GM18517 (cell line): ENCODE results near the gene DCAF17.
"Not testable (repeated sequence)": the region's sequence is repeated elsewhere in the genome, so short reads cannot be mapped to it uniquely, and the experiment has no call there.

Experiments used
- ATAC-seq: cut with Tn5 transposase; IDR thresholded peaks from one replicate; pipeline ENCODE4 v1.9.1; 2021; ENCODE audit warnings: mild to moderate bottlenecking, moderate library complexity; ENCODE audit not compliant: unreplicated experiment

Gene DCAF17

GRCh38 chr2:171451074-171451473 is 17.0 kb downstream of the DCAF17 start:
- ATAC-seq = no peak

GRCh38 chr2:171452773-171453172 is 18.7 kb downstream of the DCAF17 start:
- ATAC-seq = no peak

GRCh38 chr2:171459498-171459897 is 25.5 kb downstream of the DCAF17 start:
- no peak for ATAC-seq

- ATAC-seq = no peak
Observed at GRCh38 chr2:171460537-171460936, 26.5 kb downstream of the DCAF17 start.

GRCh38 chr2:171469176-171469575 is 35.1 kb downstream of the DCAF17 start:
- no peak for ATAC-seq

GRCh38 chr2:171470129-171470528 is 36.1 kb downstream of the DCAF17 start:
- no peak for ATAC-seq

- ATAC-seq = no peak
Observed at GRCh38 chr2:171475979-171476378, 42.0 kb downstream of the DCAF17 start.

GRCh38 chr2:171478345-171478744 is 44.3 kb downstream of the DCAF17 start:
- ATAC-seq = no peak

GRCh38 chr2:171479154-171479814 is 45.3 kb downstream of the DCAF17 start:
- no peak for ATAC-seq

GRCh38 chr2:171480908-171481307 is 46.9 kb downstream of the DCAF17 start:
- ATAC-seq = no peak

- ATAC-seq = peak; percentile 57
Observed at GRCh38 chr2:171482308-171482707, 48.3 kb downstream of the DCAF17 start.

GRCh38 chr2:171482877-171483276 is 48.9 kb downstream of the DCAF17 start:
- ATAC-seq = no peak

GRCh38 chr2:171483793-171484192 is 49.8 kb downstream of the DCAF17 start:
- ATAC-seq = no peak

- ATAC-seq = no peak
Observed at GRCh38 chr2:171485116-171485515, 51.1 kb downstream of the DCAF17 start.

- no peak for ATAC-seq
Observed at GRCh38 chr2:171487201-171487600, 53.2 kb downstream of the DCAF17 start.

GRCh38 chr2:171487803-171488259 is 53.8 kb downstream of the DCAF17 start:
- no peak for ATAC-seq

GRCh38 chr2:171490577-171490976 is 56.6 kb downstream of the DCAF17 start:
- no peak for ATAC-seq

GRCh38 chr2:171491292-171491691 is 57.3 kb downstream of the DCAF17 start:
- ATAC-seq = no peak

GRCh38 chr2:171492664-171493063 is 58.6 kb downstream of the DCAF17 start:
- no peak for ATAC-seq

- not testable (repeated sequence) for ATAC-seq
Observed at GRCh38 chr2:171497664-171498063, 63.6 kb downstream of the DCAF17 start.

GRCh38 chr2:171505374-171505773 is 71.3 kb downstream of the DCAF17 start:
- no peak for ATAC-seq

GRCh38 chr2:171509945-171510731 is 76.1 kb downstream of the DCAF17 start:
- ATAC-seq = peak; percentile 79
